Transverse colon (tissue), 4 donors: ENCODE data around the gene HECW1. TPM values are rescaled to one million over a fixed set of nuclear protein-coding genes. Genes with fewer than 3 reads are reported as not detected.

Experiments
- DNase-seq: peaks from one replicate; pipeline ENCODE4 v3.0.0-alpha.2; 2019
- H3K27ac ChIP-seq, 4 donors: fragments of 200-600 bp; sonication (generic); 2 replicates each; pipeline ENCODE4 v1.5.1; 2016 to 2018; ENCODE audit warnings: inconsistent platforms in 4 of 4
- H3K27me3 ChIP-seq: fragments of 200-600 bp; sonication (generic); 2 replicates; pipeline ENCODE4 v1.5.1; 2017; ENCODE audit warnings: inconsistent platforms
- H3K36me3 ChIP-seq, 4 donors: fragments of 200-600 bp; sonication (generic); 2 replicates each; pipeline ENCODE4 v1.5.1; 2017 to 2019; ENCODE audit warnings: inconsistent platforms in 4 of 4
- H3K4me1 ChIP-seq, 4 donors: fragments of 200-600 bp; sonication (generic); 2 replicates each; pipeline ENCODE4 v1.5.1; 2017 to 2020; ENCODE audit warnings: inconsistent platforms in 4 of 4
- H3K4me3 ChIP-seq, 4 donors: fragments of 200-600 bp; sonication (generic); 1 replicate in 1 of 4; 2 replicates in 3 of 4; pipeline versions ENCODE4 v1.5.1 to v1.6.1; 2017 to 2019; ENCODE audit warnings: inconsistent platforms in 4 of 4
- H3K9me3 ChIP-seq, 2 donors: fragments of 200-600 bp; sonication (generic); 2 replicates each; pipeline ENCODE4 v1.5.1; 2017 to 2019; ENCODE audit warnings: inconsistent platforms in 2 of 2
- EP300 ChIP-seq: sonication (generic); formaldehyde crosslinking; IDR thresholded peaks from one replicate; pipeline ENCODE4 v1.6.1; 2017; ENCODE audit warnings: antibody characterized with exemption, low read depth
- POLR2A ChIP-seq: fragments of 450-650 bp; IDR thresholded peaks from one replicate; pipeline ENCODE4 v1.6.1; 2016; ENCODE audit warnings: antibody characterized with exemption, mild to moderate bottlenecking, moderate library complexity
- POLR2AphosphoS5 ChIP-seq, 3 donors: sonication (generic); formaldehyde crosslinking; IDR thresholded peaks; one replicate each; pipeline ENCODE4 v1.6.1; 2016; ENCODE audit warnings: antibody characterized with exemption in 3 of 3
- WGBS, 2 donors: methylation state at CpG; one replicate each; pipeline ENCODE4 v1.1.5; 2018; ENCODE audit warnings: low coverage in 1 of 2; 5-methylcytosine and 5-hydroxymethylcytosine counted together
- in situ Hi-C, 4 donors: fragments of 200-750 bp; cut with MboI; loops; one replicate each; pipeline versions ENCODE4 v1.15.0 to v1.15.1; 2017; ENCODE audit warnings: low sequenced_read_pairs in 3 of 4, low pct_ligation_motif_present in 1 of 4, low pct_unique_long_range_greater_than_20kb in 1 of 4
- intact Hi-C: fragments of 100-400 bp; cut with DNase I; formaldehyde crosslinking; loops from one replicate; pipeline ENCODE4 v1.15.1; 2023; ENCODE audit warnings: low total_unique reads
- total RNA-seq, 4 donors: library from RNA; depleted of rRNA; stranded (reverse); fragments of >200 nt; gene quantifications; one replicate each; pipeline ENCODE4 v1.1.0, GENCODE V29; 2016
- TF ChIP-seq, protein P1 (sequence below), 5 experiments: fragments of 200-600 bp in 3 of 5; fragments of 450-650 bp in 2 of 5; sonication (generic) in 3 of 5; IDR thresholded peaks; 1 replicate in 2 of 5; 2 replicates in 3 of 5; pipeline ENCODE4 v1.5.1; 2016 to 2017; ENCODE audit warnings: antibody characterized with exemption in 5 of 5, inconsistent platforms in 3 of 5, mild to moderate bottlenecking in 2 of 5, moderate library complexity in 1 of 5

Gene HECW1
- total RNA-seq, 4 donors from 2014 or later = 1.1 to 1.4 TPM; not detected in 2

DNA sequence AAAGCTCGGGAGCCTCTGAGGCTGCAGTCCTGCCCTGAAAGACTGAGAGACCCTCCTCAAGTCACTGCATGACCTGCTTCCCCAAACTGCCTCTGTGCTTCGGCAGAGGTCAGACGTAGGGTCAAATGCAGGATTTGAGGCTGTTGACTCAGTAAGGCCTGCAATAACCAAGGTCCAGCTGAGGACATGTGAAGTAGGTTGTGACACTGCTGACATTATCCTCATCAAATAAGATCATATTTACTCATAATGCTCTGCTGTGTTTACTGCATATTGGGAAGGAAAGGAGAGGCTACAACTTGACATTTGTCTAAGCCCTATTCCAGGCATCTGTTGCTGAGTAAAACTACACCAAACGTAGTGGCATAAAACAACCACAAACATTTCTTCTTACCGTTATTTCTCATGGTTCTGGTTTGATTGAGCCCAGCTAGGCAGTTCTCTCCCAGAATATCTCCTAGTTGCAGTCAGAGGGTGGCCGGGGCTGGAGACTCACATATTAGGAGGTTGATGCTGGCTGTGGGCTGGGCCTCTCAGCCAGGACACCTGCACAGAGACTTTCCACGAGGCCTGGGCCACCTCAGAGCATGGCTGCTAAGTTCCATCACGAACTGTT is 348.4 kb downstream of the HECW1 start:
- DNase-seq = no peak
- Histone ChIP-seq H3K9me3 (no peaks in the 10 kb centered on the region), H3K27ac (no peak overlapping the region), H3K4me3 (no peak overlapping the region), H3K27me3 (no peaks in the 10 kb centered on the region), H3K4me1 (no peaks in the 10 kb centered on the region), H3K36me3 (no peaks in the 10 kb centered on the region)
- 71 to 85% methylated on average over 2 to 8 of the region's 8 CpGs for WGBS, 2 donors
- intact Hi-C loops (no loop called here), in situ Hi-C loops (no loop called here)
- TF ChIP-seq POLR2AphosphoS5 (IDR thresholded peaks at IDR 0.05) (no peak), EP300 (no peak), POLR2A (no peak)
- TF ChIP-seq, protein P1, sequence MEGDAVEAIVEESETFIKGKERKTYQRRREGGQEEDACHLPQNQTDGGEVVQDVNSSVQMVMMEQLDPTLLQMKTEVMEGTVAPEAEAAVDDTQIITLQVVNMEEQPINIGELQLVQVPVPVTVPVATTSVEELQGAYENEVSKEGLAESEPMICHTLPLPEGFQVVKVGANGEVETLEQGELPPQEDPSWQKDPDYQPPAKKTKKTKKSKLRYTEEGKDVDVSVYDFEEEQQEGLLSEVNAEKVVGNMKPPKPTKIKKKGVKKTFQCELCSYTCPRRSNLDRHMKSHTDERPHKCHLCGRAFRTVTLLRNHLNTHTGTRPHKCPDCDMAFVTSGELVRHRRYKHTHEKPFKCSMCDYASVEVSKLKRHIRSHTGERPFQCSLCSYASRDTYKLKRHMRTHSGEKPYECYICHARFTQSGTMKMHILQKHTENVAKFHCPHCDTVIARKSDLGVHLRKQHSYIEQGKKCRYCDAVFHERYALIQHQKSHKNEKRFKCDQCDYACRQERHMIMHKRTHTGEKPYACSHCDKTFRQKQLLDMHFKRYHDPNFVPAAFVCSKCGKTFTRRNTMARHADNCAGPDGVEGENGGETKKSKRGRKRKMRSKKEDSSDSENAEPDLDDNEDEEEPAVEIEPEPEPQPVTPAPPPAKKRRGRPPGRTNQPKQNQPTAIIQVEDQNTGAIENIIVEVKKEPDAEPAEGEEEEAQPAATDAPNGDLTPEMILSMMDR (IDR thresholded peaks at IDR 0.05) = no peak

DNA sequence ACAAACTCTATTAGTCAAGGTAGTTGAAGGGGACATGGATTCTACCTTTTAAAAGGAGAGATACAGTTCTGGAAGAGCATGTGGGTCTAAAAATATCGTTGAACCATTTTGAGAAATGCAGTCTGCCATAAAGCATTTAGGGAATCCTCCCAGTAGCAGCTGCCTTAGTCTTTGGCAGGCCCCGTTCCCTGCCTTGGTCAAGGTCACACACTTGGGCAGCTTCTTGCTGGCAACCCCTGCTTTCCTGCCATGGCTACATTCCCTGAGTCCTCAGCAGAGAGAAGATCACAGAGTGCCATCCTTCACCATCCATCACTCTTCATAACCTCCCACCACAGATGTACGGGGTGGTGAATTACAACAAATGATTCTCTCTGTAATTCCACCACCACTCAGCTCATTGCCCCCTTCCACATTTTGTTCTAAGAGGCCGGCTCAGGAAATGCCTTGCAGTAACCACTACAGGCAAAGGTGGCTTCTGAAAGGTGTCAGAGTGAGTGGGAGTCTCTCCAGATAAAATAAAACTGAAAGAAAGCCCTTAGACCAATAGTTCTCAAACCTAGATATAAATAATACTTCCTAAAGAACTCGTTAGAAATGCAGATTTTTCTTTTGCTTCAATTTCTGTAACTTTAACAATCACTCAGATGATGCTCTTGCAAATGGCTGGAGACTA is 349.0 kb downstream of the HECW1 start:
- 66 to 72% methylated on average over 3 to 5 of the region's 5 CpGs for WGBS, 2 donors
- TF ChIP-seq, protein P1 (IDR thresholded peaks at IDR 0.05) = no peak
- H3K4me3 ChIP-seq = no peak overlapping the region
- no peak overlapping the region for H3K27ac ChIP-seq
- in situ Hi-C loops (no loop called here), intact Hi-C loops (no loop called here)
- no peaks in the 10 kb centered on the region for H3K4me1 ChIP-seq
- no peak for DNase-seq
- H3K36me3 ChIP-seq = no peaks in the 10 kb centered on the region
- H3K9me3 ChIP-seq = no peaks in the 10 kb centered on the region
- H3K27me3 ChIP-seq = no peaks in the 10 kb centered on the region

DNA sequence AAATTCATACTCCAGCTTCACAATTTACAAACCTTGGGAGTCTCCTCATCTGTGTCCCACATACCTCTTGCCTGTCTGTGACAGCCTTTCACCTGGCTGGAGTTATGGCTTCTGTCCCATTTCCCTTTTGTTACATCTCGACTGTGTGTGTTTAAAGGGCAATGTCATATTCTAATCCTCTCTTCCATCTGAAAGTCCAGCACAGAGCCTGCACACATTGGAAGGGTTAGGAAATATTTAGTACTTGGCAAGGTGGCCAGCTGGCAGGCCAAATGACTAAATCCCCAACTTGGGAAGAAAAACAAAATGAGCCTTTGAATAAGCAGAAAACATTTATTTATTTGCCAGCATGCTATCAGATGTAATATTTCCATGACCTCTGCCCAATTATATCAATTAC is 350.4 kb downstream of the HECW1 start:
- no peak for DNase-seq
- WGBS, 2 donors = 14 to 32% methylated on average over 1 of the region's 1 CpG
- no peaks in the 10 kb centered on the region for H3K27me3 ChIP-seq
- in situ Hi-C loops (no loop called here), intact Hi-C loops (no loop called here)
- no peak overlapping the region for H3K27ac ChIP-seq
- H3K4me1 ChIP-seq = no peaks in the 10 kb centered on the region
- TF ChIP-seq POLR2AphosphoS5 (IDR thresholded peaks at IDR 0.05) (no peak), POLR2A (no peak), EP300 (no peak)
- TF ChIP-seq, protein P1 (IDR thresholded peaks at IDR 0.05) = no peak
- H3K4me3 ChIP-seq = no peak overlapping the region
- H3K36me3 ChIP-seq = no peaks in the 10 kb centered on the region
- H3K9me3 ChIP-seq = no peaks in the 10 kb centered on the region

DNA sequence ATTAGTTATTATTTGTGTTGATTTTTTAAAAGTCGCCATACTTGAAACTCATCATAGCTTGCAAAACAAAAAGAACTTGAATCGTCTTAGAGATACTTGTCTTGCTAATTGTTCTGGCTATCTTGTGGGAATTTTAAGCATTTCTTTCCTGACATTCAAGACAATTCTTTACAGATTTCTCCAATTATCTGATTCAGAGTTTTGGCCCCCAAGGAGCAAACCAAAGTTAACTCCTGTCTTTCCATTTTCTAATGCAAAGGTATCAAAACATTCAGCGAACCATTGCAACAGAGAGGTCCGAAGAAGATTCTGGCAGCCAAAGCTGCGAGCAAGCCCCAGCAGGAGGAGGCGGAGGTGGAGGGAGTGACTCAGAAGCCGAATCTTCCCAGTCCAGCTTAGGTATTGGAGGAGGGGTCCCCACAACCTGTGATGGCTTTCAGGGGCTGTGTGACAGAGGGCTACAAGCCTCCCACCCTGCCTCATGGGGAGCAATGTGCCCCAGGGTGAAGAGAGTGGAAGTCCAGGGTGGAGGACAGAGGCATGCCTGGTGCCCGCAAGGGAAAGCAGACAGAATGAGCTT is 351.0 kb downstream of the HECW1 start:
- in situ Hi-C loops = no loop called here
- no peaks in the 10 kb centered on the region for H3K9me3 ChIP-seq
- no peaks in the 10 kb centered on the region for H3K36me3 ChIP-seq
- DNase-seq = no peak
- WGBS, 2 donors = 77 to 82% methylated on average over 6 to 8 of the region's 8 CpGs
- no peak overlapping the region for H3K4me3 ChIP-seq
- H3K4me1 ChIP-seq = no peaks in the 10 kb centered on the region
- no peaks in the 10 kb centered on the region for H3K27me3 ChIP-seq
- intact Hi-C loops = no loop called here
- TF ChIP-seq POLR2AphosphoS5 (IDR thresholded peaks at IDR 0.05) (no peak), EP300 (no peak), POLR2A (no peak)
- TF ChIP-seq, protein P1 (IDR thresholded peaks at IDR 0.05) = no peak
- H3K27ac ChIP-seq = no peak overlapping the region
